K562 (cell line): ENCODE measurements around the gene CHPF2. TPM values are rescaled to one million over a fixed set of nuclear protein-coding genes. Genes with fewer than 3 reads are reported as not detected.

Source experiments
- CSDE1 ChIP-seq, 2 experiments: fragments of 450-650 bp; IDR thresholded peaks; 2 replicates each; pipeline ENCODE4 v1.6.1; 2016; ENCODE audit warnings: mild to moderate bottlenecking in 1 of 2
- DEAF1 ChIP-seq: fragments of 450-650 bp; formaldehyde crosslinking; IDR thresholded peaks from 2 replicates; pipeline ENCODE4 v1.4.0; 2020; ENCODE audit warnings: mild to moderate bottlenecking, moderate library complexity
- FOXA3 ChIP-seq, 2 experiments: fragments of 450-650 bp in 1 of 2; sonication (generic) in 1 of 2; formaldehyde crosslinking; IDR thresholded peaks in 1 of 2; conservative IDR thresholded peaks in 1 of 2; 2 replicates each; pipeline versions ENCODE4 v1.4.0 to v1.8.0; 2020 to 2022; ENCODE audit warnings: mild to moderate bottlenecking in 2 of 2, missing genetic modification reagents in 1 of 2
- NEUROD1 ChIP-seq: fragments of 150-350 bp; IDR thresholded peaks from 2 replicates; pipeline ENCODE4 v1.6.1; 2014; ENCODE audit warnings: borderline replicate concordance, low read length, low read depth; ENCODE audit not compliant: partially characterized antibody
- NFXL1 ChIP-seq: fragments of 450-650 bp; formaldehyde crosslinking; IDR thresholded peaks from 2 replicates; pipeline ENCODE4 v1.4.0; 2021; ENCODE audit warnings: mild to moderate bottlenecking
- NR2C1 ChIP-seq, 2 experiments: fragments of 450-650 bp; IDR thresholded peaks; 2 replicates each; pipeline ENCODE4 v1.6.1; 2017; ENCODE audit warnings: mild to moderate bottlenecking in 2 of 2, antibody characterized with exemption in 1 of 2, inconsistent platforms in 1 of 2, missing compliant biosample characterization in 1 of 2, missing genetic modification characterization in 1 of 2
- PHF8 ChIP-seq: fragments of 200-600 bp; sonication (generic); IDR thresholded peaks from 2 replicates; pipeline ENCODE4 v1.6.1; 2012; ENCODE audit warnings: mixed run types, mild to moderate bottlenecking, inconsistent platforms, low read length, moderate library complexity, borderline replicate concordance
- POLR2AphosphoS2 ChIP-seq: IDR thresholded peaks from 2 replicates; pipeline ENCODE4 v1.6.1; 2012; ENCODE audit warnings: low read length, improper control_type of control experiment
- SMARCB1 ChIP-seq: IDR thresholded peaks from 2 replicates; pipeline ENCODE4 v1.6.1; 2011; ENCODE audit warnings: improper control_type of control experiment, low read depth; ENCODE audit not compliant: insufficient read length
- SMC3 ChIP-seq: conservative IDR thresholded peaks from 2 replicates; pipeline ENCODE4 v1.6.1; 2011; ENCODE audit warnings: low read depth, low read length, improper control_type of control experiment; ENCODE audit not compliant: insufficient read depth
- THAP7 ChIP-seq: fragments of 250-450 bp; sonication (Bioruptor Pico); IDR thresholded peaks from 2 replicates; pipeline ENCODE4 v1.5.0; 2021
- ZBTB40 ChIP-seq, 2 experiments: fragments of 450-650 bp in 1 of 2; sonication (generic) in 1 of 2; formaldehyde crosslinking in 1 of 2; IDR thresholded peaks; 2 replicates each; pipeline versions ENCODE4 v1.7.1 to v1.9.0; 2016 to 2022; ENCODE audit warnings: inconsistent platforms in 1 of 2, mild to moderate bottlenecking in 1 of 2, missing genetic modification reagents in 1 of 2
- ZNF133 ChIP-seq: fragments of 250-450 bp; sonication (Bioruptor Pico); IDR thresholded peaks from 2 replicates; pipeline ENCODE4 v1.4.0; 2020; ENCODE audit warnings: mild to moderate bottlenecking
- polyA plus RNA-seq, 8 experiments: library from polyadenylated mRNA; depleted of rRNA in 4 of 8; stranded (reverse) in 5 of 8; unstranded in 3 of 8; fragments of >200 nt; fragmentation: Nextera tagmentation in 2 of 8; fragmentation: Illumina TruSeq in 1 of 8; extraction: Ambion mirVana in 2 of 8; extraction: Trizol in 1 of 8; gene quantifications; 2 replicates each; pipeline versions ENCODE4 v1.2.1 to v1.2.3, GENCODE V29; 2011 to 2014; ENCODE audit warnings: inconsistent platforms in 1 of 8, missing spikeins in 1 of 8
- total RNA-seq, 7 experiments: library from RNA; depleted of rRNA in 6 of 7; stranded (reverse); fragments of >200 nt in 6 of 7; fragmentation: Illumina TruSeq in 2 of 7; extraction: Trizol in 2 of 7; gene quantifications; 2 replicates each; pipeline versions ENCODE4 v1.2.1 to v1.2.3, GENCODE V29; 2011 to 2021; ENCODE audit warnings: low replicate concordance in 1 of 7

CHPF2 gene
- total and polyA plus RNA-seq, 9 of the 15 experiments (the other 6 are each of a cell fraction or from before 2014, with no cell fraction given): 0.08 to 32.8 (median 10.5) TPM

GRCh38 chr7:151204383-151205032 lies 27.8 kb upstream of the CHPF2 start (continued):
- TF ChIP-seq THAP7 (CRISPR knock-in tag) (no peak), CSDE1 (IDR thresholded peaks at IDR 0.05) (no peak), NEUROD1 (no peak), FOXA3 (CRISPR knock-in tag; conservative IDR thresholded peaks at IDR 0.05 in 1 of 2, IDR thresholded peaks at IDR 0.05 in 1 of 2) (peak in 1 of 2 experiments; percentile 70; a peak in 2 of 4 replicates), PHF8 (no peak), NFXL1 (CRISPR knock-in tag) (no peak), POLR2AphosphoS2 (no peak), SMARCB1 (no peak), SMC3 (0 out of 2 replicates have a peak, but pooled peaks have one; percentile 24), ZBTB40 (IDR thresholded peaks at IDR 0.05) (no peak), ZBTB40 (CRISPR knock-in tag; IDR thresholded peaks at IDR 0.05) (no peak), DEAF1 (CRISPR knock-in tag) (no peak), NR2C1 (IDR thresholded peaks at IDR 0.05) (no peak), NR2C1 (tag; IDR thresholded peaks at IDR 0.05) (no peak), ZNF133 (CRISPR knock-in tag) (no peak)
